Raji (cell line): Measurements from ENCODE around the gene CD70.

Source experiments
- POLR2A ChIP-seq: IDR thresholded peaks from 2 replicates; pipeline ENCODE4 v1.6.1; 2011; ENCODE audit warnings: low read depth, low read length, control low read depth; ENCODE audit not compliant: insufficient read depth

CD70 gene

GRCh38 chr19:6568010-6568526 lies 22.9 kb downstream of the CD70 start:
- TF ChIP-seq POLR2A, result no peak

GRCh38 chr19:6564393-6564792 lies 26.6 kb downstream of the CD70 start:
- TF ChIP-seq POLR2A, result no peak

GRCh38 chr19:6556480-6557195 lies 34.3 kb downstream of the CD70 start:
- TF ChIP-seq POLR2A, result no peak

GRCh38 chr19:6556043-6556449 lies 34.9 kb downstream of the CD70 start:
- no peak for TF ChIP-seq POLR2A

GRCh38 chr19:6551607-6552450 lies 39.1 kb downstream of the CD70 start:
- no peak for TF ChIP-seq POLR2A

- no peak for TF ChIP-seq POLR2A
Observed at GRCh38 chr19:6551091-6551490, 39.9 kb downstream of the CD70 start.

GRCh38 chr19:6543866-6544347 lies 47.0 kb downstream of the CD70 start:
- TF ChIP-seq POLR2A, result no peak

- TF ChIP-seq POLR2A, result no peak
Observed at GRCh38 chr19:6540918-6541689, 49.8 kb downstream of the CD70 start.

- no peak for TF ChIP-seq POLR2A
Observed at GRCh38 chr19:6539514-6539913, 51.4 kb downstream of the CD70 start.
